Spleen (tissue), 7 donors: Measurements from ENCODE around the gene NKD1.

Experiments used
- CTCF ChIP-seq, 11 experiments: fragments of 200-600 bp in 7 of 11; fragments of 450-650 bp in 4 of 11; sonication (generic) in 4 of 11; IDR thresholded peaks in 8 of 11; conservative IDR thresholded peaks in 3 of 11; 1 replicate in 7 of 11; 2 replicates in 4 of 11; pipeline versions ENCODE4 v1.4.0 to v1.8.0; 2016 to 2021; ENCODE audit warnings: antibody characterized with exemption in 11 of 11, inconsistent platforms in 4 of 11, mild to moderate bottlenecking in 1 of 11
- POLR2A ChIP-seq, 3 donors: fragments of 450-650 bp; IDR thresholded peaks; one replicate each; pipeline ENCODE4 v1.5.1; 2017; ENCODE audit warnings: antibody characterized with exemption in 3 of 3, mild to moderate bottlenecking in 1 of 3
- donor health status: DM: no; HTN: no; CAD: no; lungs with moderate emphysema.
- donor health status: DM: no; HTN: no; CAD: no.
- donor health status: DM: no; HTN: no; CAD: no.

- TF ChIP-seq POLR2A (IDR thresholded peaks at IDR 0.05) (no peak), CTCF (IDR thresholded peaks at IDR 0.05 in 8 of 11, conservative IDR thresholded peaks at IDR 0.05 in 3 of 11) (no peak)
These were observed 147.9 kb downstream of the NKD1 start for GRCh38 chr16:50696126-50696525.
